Stomach (tissue), 4 donors: Measurements from ENCODE around the gene AFAP1.

ENCODE experiments used
- CTCF ChIP-seq, 7 experiments: fragments of 450-650 bp in 4 of 7; fragments of 200-600 bp in 3 of 7; sonication (generic) in 3 of 7; IDR thresholded peaks; one replicate each; pipeline ENCODE4 v1.5.1; 2016 to 2019; ENCODE audit warnings: antibody characterized with exemption in 7 of 7, control low read depth in 2 of 7, mild to moderate bottlenecking in 1 of 7
- POLR2A ChIP-seq, 4 donors: fragments of 450-650 bp; IDR thresholded peaks; one replicate each; pipeline ENCODE4 v1.6.1; 2016; ENCODE audit warnings: antibody characterized with exemption in 4 of 4, control low read depth in 2 of 4, mild to moderate bottlenecking in 1 of 4, moderate library complexity in 1 of 4

GRCh38 chr4:7938266-7938608, 1.4 kb downstream of the AFAP1 start:
- TF ChIP-seq CTCF (IDR thresholded peaks at IDR 0.05) = no peak
- no peak for TF ChIP-seq POLR2A (IDR thresholded peaks at IDR 0.05)
